HEK293T (cell line): Measurements from ENCODE around the gene EGLN2.

Source experiments
- ARNT ChIP-seq: fragments of 450-650 bp; IDR thresholded peaks from 2 replicates; pipeline ENCODE4 v1.6.1; 2017; ENCODE audit warnings: mild to moderate bottlenecking
- BHLHE40 ChIP-seq: fragments of 450-650 bp; IDR thresholded peaks from 2 replicates; pipeline ENCODE4 v1.6.1; 2016; ENCODE audit warnings: mild to moderate bottlenecking, moderate library complexity, borderline replicate concordance
- CTBP1 ChIP-seq: fragments of 450-650 bp; IDR thresholded peaks from 2 replicates; pipeline ENCODE4 v1.6.1; 2016; ENCODE audit warnings: borderline replicate concordance
- ELF4 ChIP-seq: fragments of 450-650 bp; IDR thresholded peaks from 2 replicates; pipeline ENCODE4 v1.6.1; 2017; ENCODE audit warnings: antibody characterized with exemption
- L3MBTL2 ChIP-seq: fragments of 450-650 bp; conservative IDR thresholded peaks from 2 replicates; pipeline ENCODE4 v1.6.1; 2016; ENCODE audit warnings: mild to moderate bottlenecking
- LEF1 ChIP-seq: fragments of 450-650 bp; IDR thresholded peaks from 2 replicates; pipeline ENCODE4 v1.6.1; 2017; ENCODE audit warnings: mild to moderate bottlenecking, borderline replicate concordance
- NFRKB ChIP-seq: fragments of 450-650 bp; IDR thresholded peaks from 2 replicates; pipeline ENCODE4 v1.6.1; 2016; ENCODE audit warnings: mild to moderate bottlenecking, moderate library complexity
- SUZ12 ChIP-seq: fragments of 450-650 bp; IDR thresholded peaks from 2 replicates; pipeline ENCODE4 v1.6.1; 2016; ENCODE audit warnings: mild to moderate bottlenecking
- TARDBP ChIP-seq: fragments of 450-650 bp; IDR thresholded peaks from 2 replicates; pipeline ENCODE4 v1.6.1; 2016
- TF ChIP-seq, protein P1 (sequence below): fragments of 450-650 bp; IDR thresholded peaks from 2 replicates; pipeline ENCODE4 v1.6.1; 2016

GRCh38 chr19:40815223-40815622 is 16.2 kb downstream of the EGLN2 start:
- TF ChIP-seq, protein P1, sequence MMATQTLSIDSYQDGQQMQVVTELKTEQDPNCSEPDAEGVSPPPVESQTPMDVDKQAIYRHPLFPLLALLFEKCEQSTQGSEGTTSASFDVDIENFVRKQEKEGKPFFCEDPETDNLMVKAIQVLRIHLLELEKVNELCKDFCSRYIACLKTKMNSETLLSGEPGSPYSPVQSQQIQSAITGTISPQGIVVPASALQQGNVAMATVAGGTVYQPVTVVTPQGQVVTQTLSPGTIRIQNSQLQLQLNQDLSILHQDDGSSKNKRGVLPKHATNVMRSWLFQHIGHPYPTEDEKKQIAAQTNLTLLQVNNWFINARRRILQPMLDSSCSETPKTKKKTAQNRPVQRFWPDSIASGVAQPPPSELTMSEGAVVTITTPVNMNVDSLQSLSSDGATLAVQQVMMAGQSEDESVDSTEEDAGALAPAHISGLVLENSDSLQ = no peak
- TF ChIP-seq SUZ12 (no peak), CTBP1 (no peak), ARNT (no peak), BHLHE40 (no peak), NFRKB (no peak), LEF1 (no peak), ELF4 (no peak), L3MBTL2 (no peak), TARDBP (no peak)
